PC-9 (cell line): ENCODE measurements around the gene CKMT2. TPM values are rescaled to one million over a fixed set of nuclear protein-coding genes. Genes with fewer than 3 reads are reported as not detected.
A peak's percentile ranks its signal among the peaks of the same experiment; 100 is the strongest.

Source experiments
- BruUV-seq: library from RNA; stranded (reverse); fragments of 400-500 nt; replicated peaks from 2 replicates; lab custom pipeline; 2021; lab: Mats Ljungman, UMichigan
- CTCF ChIA-PET: fragments of 300-600 bp; sonication (Branson Sonifier 250); formaldehyde crosslinking; loops from one replicate; lab custom pipeline; 2022; ENCODE audit warnings: antibody characterized with exemption; lab: Charles Lee
- POLR2A ChIA-PET: fragments of 300-600 bp; sonication (Branson Sonifier 250); formaldehyde crosslinking; loops from one replicate; lab custom pipeline; 2022; ENCODE audit warnings: antibody characterized with exemption; ENCODE audit not compliant: unreplicated experiment; lab: Charles Lee
- DNase-seq, 2 experiments: peaks; one replicate each; pipeline versions ENCODE4 v3.0.0 to v3.0.0-alpha.2; 2015 to 2022; ENCODE audit warnings: mixed read lengths in 1 of 2
- H2AFZ ChIP-seq: fragments of 200-600 bp; sonication (generic); 2 replicates; pipeline ENCODE4 v1.8.1; 2017; ENCODE audit warnings: antibody characterized with exemption
- H3F3A ChIP-seq: fragments of 200-600 bp; sonication (generic); 2 replicates; pipeline ENCODE4 v1.8.1; 2017; ENCODE audit warnings: antibody characterized with exemption, mild to moderate bottlenecking, low read depth; ENCODE audit not compliant: insufficient read depth
- H3K27ac ChIP-seq: fragments of 200-600 bp; sonication (generic); 2 replicates; pipeline ENCODE4 v1.6.1; 2016; ENCODE audit warnings: mixed run types
- H3K27me3 ChIP-seq: fragments of 200-600 bp; sonication (generic); 2 replicates; pipeline ENCODE4 v1.6.1; 2016; ENCODE audit warnings: low read depth, mixed run types; ENCODE audit not compliant: insufficient read depth
- H3K36me3 ChIP-seq: fragments of 200-600 bp; sonication (generic); 2 replicates; pipeline ENCODE4 v1.6.1; 2016; ENCODE audit warnings: low read depth, mixed run types
- H3K4me1 ChIP-seq: fragments of 200-600 bp; sonication (generic); replicated peaks from 2 replicates; pipeline ENCODE4 v1.6.1; 2016; ENCODE audit warnings: mixed run types; ENCODE audit not compliant: insufficient read depth
- H3K4me2 ChIP-seq: fragments of 200-600 bp; sonication (generic); 2 replicates; pipeline ENCODE4 v1.6.1; 2017; ENCODE audit warnings: mixed run types
- H3K4me3 ChIP-seq: fragments of 200-600 bp; sonication (generic); 2 replicates; pipeline ENCODE4 v1.6.1; 2016; ENCODE audit warnings: mixed run types
- H3K79me2 ChIP-seq: fragments of 200-600 bp; sonication (generic); 2 replicates; pipeline ENCODE4 v1.6.1; 2017; ENCODE audit warnings: low read depth, mixed run types
- H3K9me2 ChIP-seq: fragments of 200-600 bp; sonication (generic); 2 replicates; pipeline ENCODE4 v1.8.1; 2017; ENCODE audit warnings: mild to moderate bottlenecking; ENCODE audit not compliant: insufficient read depth
- H3K9me3 ChIP-seq: fragments of 200-600 bp; sonication (generic); 2 replicates; pipeline ENCODE4 v1.8.1; 2016; ENCODE audit warnings: low read depth; ENCODE audit not compliant: insufficient read depth
- H4K20me1 ChIP-seq: fragments of 200-600 bp; sonication (generic); 2 replicates; pipeline ENCODE4 v1.8.1; 2017; ENCODE audit not compliant: insufficient read depth
- CTCF ChIP-seq: fragments of 200-600 bp; sonication (generic); conservative IDR thresholded peaks from 2 replicates; pipeline ENCODE4 v1.6.1; 2017; ENCODE audit warnings: mixed run types, antibody characterized with exemption, mild to moderate bottlenecking, moderate library complexity
- EZH2 ChIP-seq: fragments of 200-600 bp; sonication (generic); IDR thresholded peaks from 2 replicates; pipeline ENCODE4 v1.8.0; 2017; ENCODE audit warnings: antibody characterized with exemption, low read depth
- intact Hi-C: fragments of 100-400 bp; cut with micrococcal nuclease; formaldehyde crosslinking; loops from one replicate; pipeline ENCODE4 v1.10.0; 2022; ENCODE audit not compliant: unreplicated experiment
- total RNA-seq: library from RNA; stranded (reverse); gene quantifications from 2 replicates; pipeline ENCODE4 v1.2.3, GENCODE V29; 2021

CKMT2 gene
- total RNA-seq, 1 experiment from 2014 or later = not detected

DNA sequence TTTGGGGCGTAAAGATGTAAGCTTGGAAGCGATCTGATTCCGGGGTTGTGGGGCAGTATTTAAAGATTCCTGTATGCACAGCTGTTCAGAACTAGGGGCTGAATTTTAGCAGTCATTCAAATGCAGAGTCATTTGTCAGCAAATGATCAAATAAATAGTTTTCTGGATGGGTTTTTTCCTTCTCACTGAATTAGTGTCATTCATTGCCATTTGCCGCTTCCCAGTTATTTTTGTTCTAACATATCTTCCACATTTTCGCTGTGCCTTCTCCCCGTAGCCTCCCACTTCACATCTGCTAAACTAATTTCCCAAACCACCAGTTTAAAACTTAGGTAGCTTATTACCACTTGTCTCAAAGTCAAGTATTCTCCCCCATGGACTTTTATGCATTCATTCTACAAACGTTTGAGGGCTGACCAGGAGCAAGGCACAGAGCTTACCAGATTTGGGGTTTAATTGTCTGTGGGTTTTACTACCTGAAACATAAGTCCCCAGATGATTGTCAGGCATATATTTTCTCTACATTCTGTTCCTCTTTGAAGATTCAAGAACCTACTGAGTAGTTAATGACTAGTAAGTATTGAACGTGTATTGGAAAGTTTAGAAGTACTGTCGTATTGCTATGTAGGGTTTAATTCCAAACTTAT is 41.3 kb upstream of the CKMT2 start:
- no peaks in the 10 kb centered on the region for H3K79me2 ChIP-seq
- no peaks in the 10 kb centered on the region for H3F3A ChIP-seq
- no peaks in the 10 kb centered on the region for H3K27me3 ChIP-seq
- intact Hi-C loops = no loop called here
- ChIA-PET POLR2A (no interaction called here), CTCF (no interaction called here)
- H3K9me3 ChIP-seq = no peaks in the 10 kb centered on the region
- no peak overlapping the region for H3K27ac ChIP-seq
- H3K4me1 ChIP-seq = no peaks in the 10 kb centered on the region
- no peaks in the 10 kb centered on the region for H3K36me3 ChIP-seq
- no peak overlapping the region for H3K4me3 ChIP-seq
- no peak for TF ChIP-seq EZH2
- no peak for TF ChIP-seq CTCF
- BruUV-seq = no TSS peak
- H2AFZ ChIP-seq = no peak overlapping the region
- H3K4me2 ChIP-seq = no peak overlapping the region
- no peaks in the 10 kb centered on the region for H3K9me2 ChIP-seq
- DNase-seq = no peak
- no peaks in the 10 kb centered on the region for H4K20me1 ChIP-seq

DNA sequence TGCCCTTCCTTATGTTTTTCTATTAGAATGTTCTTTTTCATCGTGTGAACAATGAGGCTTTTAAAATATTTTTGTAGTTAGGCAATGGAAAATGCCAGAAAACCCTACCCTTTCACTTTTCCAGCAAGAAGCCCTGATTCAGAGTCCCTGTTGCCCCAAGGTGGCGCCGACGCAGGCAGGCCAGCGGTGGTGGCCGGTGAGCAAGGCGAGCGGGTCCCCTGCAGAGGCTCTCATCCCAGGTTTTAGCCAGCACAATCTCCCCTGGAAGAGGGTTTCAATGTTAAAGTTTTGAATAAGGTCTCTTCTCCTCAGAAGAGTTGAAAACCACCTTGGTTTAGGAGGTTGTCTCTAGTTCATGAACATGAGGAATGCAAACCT is 40.8 kb upstream of the CKMT2 start:
- H3K27me3 ChIP-seq = no peaks in the 10 kb centered on the region
- no peaks in the 10 kb centered on the region for H3K4me1 ChIP-seq
- H3F3A ChIP-seq = no peaks in the 10 kb centered on the region
- H3K4me2 ChIP-seq = no peak overlapping the region
- no peak overlapping the region for H3K27ac ChIP-seq
- intact Hi-C loops = no loop called here
- ChIA-PET POLR2A (no interaction called here), CTCF (no interaction called here)
- H3K79me2 ChIP-seq = no peaks in the 10 kb centered on the region
- no peak overlapping the region for H2AFZ ChIP-seq
- H4K20me1 ChIP-seq = no peaks in the 10 kb centered on the region
- H3K9me2 ChIP-seq = no peaks in the 10 kb centered on the region
- H3K36me3 ChIP-seq = no peaks in the 10 kb centered on the region
- TF ChIP-seq CTCF (no peak), EZH2 (no peak)
- BruUV-seq = no TSS peak
- H3K4me3 ChIP-seq = no peak overlapping the region
- H3K9me3 ChIP-seq = no peaks in the 10 kb centered on the region
- DNase-seq = no peak

GRCh38 chr5:81194633-81195334 is 38.3 kb upstream of the CKMT2 start:
- CTCF ChIA-PET = interaction anchor here (0.7 kb wide), 1 partner anchor 490 kb away, joined by 4 read pairs; no protein-coding TSS in a partner anchor
- Histone ChIP-seq H4K20me1 (no peaks in the 10 kb centered on the region), H3K4me2 (peak overlapping the region; percentile 18), H3K79me2 (no peaks in the 10 kb centered on the region), H3K27me3 (no peaks in the 10 kb centered on the region), H2AFZ (no peak overlapping the region), H3K9me3 (no peaks in the 10 kb centered on the region), H3K4me3 (no peak overlapping the region), H3K36me3 (no peaks in the 10 kb centered on the region), H3K9me2 (no peaks in the 10 kb centered on the region), H3K27ac (no peak overlapping the region), H3K4me1 (no peaks in the 10 kb centered on the region), H3F3A (no peaks in the 10 kb centered on the region)
- BruUV-seq = no TSS peak
- DNase-seq = peak; percentile 62 to 81
- TF ChIP-seq EZH2 (no peak), CTCF (peak; percentile 91)
- intact Hi-C loops = loop anchor here (2.0 kb wide), 2 partner anchors 508 to 1104 kb away; no protein-coding TSS in a partner anchor
- POLR2A ChIA-PET = interaction anchor here (0.6 kb wide), 1 partner anchor 950 kb away, joined by 3 read pairs; no protein-coding TSS in a partner anchor
